Esophagus squamous epithelium (tissue), 4 donors: ENCODE measurements around the gene ERVK3-1.

Experiments used
- CTCF ChIP-seq, 6 experiments: fragments of 450-650 bp in 4 of 6; fragments of 200-600 bp in 2 of 6; sonication (generic) in 2 of 6; IDR thresholded peaks; one replicate each; pipeline ENCODE4 v1.5.1; 2016 to 2019; ENCODE audit warnings: antibody characterized with exemption in 6 of 6, mild to moderate bottlenecking in 4 of 6, moderate library complexity in 4 of 6
- POLR2A ChIP-seq, 4 donors: fragments of 450-650 bp; IDR thresholded peaks; one replicate each; pipeline ENCODE4 v1.6.1; 2017; ENCODE audit warnings: antibody characterized with exemption in 4 of 4, mild to moderate bottlenecking in 4 of 4, moderate library complexity in 3 of 4

DNA sequence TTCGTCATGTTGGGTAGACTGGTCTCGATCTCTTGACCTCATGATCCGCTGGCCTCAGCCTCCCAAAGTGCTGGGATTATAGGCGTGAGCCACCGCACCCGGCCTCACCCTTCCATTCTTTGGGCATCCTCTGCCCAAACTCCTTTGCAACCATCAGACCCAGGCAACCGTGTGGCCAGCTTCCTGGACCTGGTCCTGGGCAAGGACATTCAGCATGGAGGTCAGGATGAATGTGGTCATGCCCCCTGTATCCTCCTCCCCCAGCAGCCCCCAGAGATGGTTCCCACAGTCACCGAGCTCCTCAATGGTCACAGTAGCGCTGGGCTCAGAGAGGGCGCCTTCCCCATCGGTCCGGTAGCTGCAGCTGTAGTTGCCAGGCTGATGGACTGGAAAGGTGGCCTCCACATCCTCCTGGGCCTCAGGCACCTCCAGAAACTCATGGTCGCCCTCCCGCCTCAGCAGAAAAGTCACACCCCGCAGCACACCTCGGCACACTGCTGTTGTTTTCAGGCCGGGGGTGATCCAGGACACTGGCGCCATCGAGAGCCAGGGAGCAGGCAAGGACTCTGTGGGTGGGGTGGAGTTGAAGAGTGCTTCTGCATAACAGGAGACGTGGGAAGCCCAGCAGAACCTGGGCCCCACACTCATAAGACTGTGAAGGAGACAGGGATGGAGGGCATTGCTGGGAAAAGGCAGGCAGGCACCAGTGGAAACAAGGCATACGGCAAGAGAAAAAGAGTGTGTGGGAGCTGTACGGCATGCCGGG is 47.0 kb downstream of the ERVK3-1 start:
- TF ChIP-seq CTCF (IDR thresholded peaks at IDR 0.05): no peak
- no peak for TF ChIP-seq POLR2A (IDR thresholded peaks at IDR 0.05)
